LNCaP clone FGC (cell line): ENCODE results near the gene RNASE9.
"Not testable (repeated sequence)": the region's sequence is repeated elsewhere in the genome, so short reads cannot be mapped to it uniquely, and the experiment has no call there.

Experiments used
- DNase-seq: peaks from one replicate; pipeline ENCODE4 v3.0.0-alpha.2; 2011; ENCODE audit warnings: low read depth
- H3K4me3 ChIP-seq: 2 replicates; pipeline ENCODE4 v1.5.1; 2011; ENCODE audit warnings: mild to moderate bottlenecking, low read depth, low read length, control low read depth
- TF ChIP-seq, protein P1 (sequence below): IDR thresholded peaks from 2 replicates; pipeline ENCODE4 v1.5.1; 2012; ENCODE audit warnings: mild to moderate bottlenecking; ENCODE audit not compliant: control insufficient read depth, insufficient read depth; ENCODE audit errors: extremely low read depth

Gene RNASE9

DNA sequence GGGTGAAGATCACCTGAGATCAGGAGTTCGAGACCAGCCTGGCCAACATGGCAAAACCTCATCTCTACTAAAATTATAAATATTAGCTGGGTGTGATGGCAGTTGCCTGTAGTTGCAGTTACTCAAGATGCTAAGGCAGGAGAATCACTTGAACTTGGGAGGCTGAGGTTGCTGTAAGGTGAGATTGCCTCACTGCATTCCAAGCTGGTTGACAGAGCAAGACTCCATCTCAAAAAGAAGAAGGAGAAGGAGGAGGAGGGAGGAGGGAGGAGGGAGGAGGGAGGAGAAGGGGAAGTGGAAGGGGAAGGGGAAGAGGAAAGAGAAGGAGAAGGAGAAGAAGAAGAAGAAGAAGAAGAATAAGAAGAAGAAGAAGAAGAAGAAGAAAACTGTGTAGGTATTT, 38.5 kb downstream of the RNASE9 start:
- TF ChIP-seq, protein P1, sequence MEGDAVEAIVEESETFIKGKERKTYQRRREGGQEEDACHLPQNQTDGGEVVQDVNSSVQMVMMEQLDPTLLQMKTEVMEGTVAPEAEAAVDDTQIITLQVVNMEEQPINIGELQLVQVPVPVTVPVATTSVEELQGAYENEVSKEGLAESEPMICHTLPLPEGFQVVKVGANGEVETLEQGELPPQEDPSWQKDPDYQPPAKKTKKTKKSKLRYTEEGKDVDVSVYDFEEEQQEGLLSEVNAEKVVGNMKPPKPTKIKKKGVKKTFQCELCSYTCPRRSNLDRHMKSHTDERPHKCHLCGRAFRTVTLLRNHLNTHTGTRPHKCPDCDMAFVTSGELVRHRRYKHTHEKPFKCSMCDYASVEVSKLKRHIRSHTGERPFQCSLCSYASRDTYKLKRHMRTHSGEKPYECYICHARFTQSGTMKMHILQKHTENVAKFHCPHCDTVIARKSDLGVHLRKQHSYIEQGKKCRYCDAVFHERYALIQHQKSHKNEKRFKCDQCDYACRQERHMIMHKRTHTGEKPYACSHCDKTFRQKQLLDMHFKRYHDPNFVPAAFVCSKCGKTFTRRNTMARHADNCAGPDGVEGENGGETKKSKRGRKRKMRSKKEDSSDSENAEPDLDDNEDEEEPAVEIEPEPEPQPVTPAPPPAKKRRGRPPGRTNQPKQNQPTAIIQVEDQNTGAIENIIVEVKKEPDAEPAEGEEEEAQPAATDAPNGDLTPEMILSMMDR = no peak
- DNase-seq = no peak
- no peak overlapping the region for H3K4me3 ChIP-seq

DNA sequence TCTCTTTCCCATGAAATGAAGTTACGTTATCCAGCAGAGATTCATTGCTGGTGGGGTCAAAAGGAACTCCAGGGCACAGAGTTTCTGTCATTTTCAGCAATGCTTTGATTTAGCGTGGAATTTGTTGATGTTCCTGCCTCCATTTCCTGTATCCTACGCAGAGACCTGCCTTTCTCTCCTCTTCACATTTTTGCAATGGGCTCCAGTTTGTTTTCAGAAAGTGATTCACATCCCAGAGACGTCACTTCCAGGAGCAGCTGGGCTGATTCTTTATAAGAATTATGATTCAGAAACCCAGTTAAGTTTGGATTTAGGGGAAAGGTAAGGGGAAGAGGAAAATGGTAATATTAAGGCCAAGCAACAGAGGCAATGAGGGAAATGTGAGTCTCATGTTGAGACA, 43.9 kb downstream of the RNASE9 start:
- TF ChIP-seq, protein P1 = no peak
- H3K4me3 ChIP-seq = no peak overlapping the region
- DNase-seq = no peak

DNA sequence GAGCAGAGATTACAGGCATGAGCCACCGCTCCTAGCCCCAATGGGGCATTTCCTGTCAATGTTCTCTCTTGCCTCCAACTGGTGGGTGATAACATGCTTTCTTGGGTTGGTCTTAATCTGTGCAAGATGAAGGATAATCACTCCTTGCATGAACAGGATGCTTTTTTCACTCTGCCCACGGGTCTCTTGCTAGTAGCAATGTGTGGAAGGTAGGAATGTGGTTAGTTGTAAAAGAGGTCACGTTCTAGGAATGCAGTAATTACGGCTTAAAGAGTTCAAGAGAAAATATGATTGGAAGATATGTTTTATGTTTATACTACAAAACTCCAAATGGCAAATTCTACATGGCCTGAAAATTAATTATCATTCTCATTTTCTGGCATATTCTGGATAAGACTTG, 45.0 kb downstream of the RNASE9 start:
- no peak for DNase-seq
- no peak overlapping the region for H3K4me3 ChIP-seq
- TF ChIP-seq, protein P1 = no peak

DNA sequence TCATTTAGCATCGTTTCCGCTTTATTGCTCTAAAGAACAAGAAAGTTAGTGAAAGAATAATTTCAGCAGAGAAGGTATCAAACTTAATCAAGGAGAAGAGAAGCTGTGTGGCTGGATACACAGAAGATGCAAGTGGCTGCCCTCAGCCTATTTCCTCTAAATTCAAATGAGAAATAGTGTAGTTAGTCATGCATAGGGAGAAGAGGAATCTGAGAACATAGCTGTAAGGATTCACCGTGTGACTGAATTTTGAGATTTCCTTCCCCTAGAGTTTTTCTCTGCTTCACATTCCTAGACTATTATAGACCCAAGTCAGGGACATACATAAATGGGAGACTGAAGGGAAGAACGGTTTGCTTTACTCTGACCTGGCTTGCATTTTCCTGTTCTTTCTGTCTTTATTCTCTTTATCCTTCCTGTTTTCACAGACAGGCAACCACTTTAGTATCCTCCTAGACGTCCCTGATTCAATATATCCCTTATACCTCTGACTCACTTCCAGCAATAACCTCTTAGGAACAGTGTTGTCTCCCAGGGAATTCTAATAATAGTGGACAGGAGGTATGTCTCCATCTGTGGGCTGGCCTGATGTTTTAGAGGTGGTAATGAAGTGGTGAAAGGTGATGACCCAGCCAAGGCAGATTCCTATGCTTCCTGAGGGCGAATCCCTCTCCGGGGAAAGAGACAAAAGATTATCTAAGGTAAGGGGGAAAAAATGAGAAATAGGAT, 48.5 kb downstream of the RNASE9 start:
- TF ChIP-seq, protein P1 = no peak
- no peak overlapping the region for H3K4me3 ChIP-seq
- no peak for DNase-seq

DNA sequence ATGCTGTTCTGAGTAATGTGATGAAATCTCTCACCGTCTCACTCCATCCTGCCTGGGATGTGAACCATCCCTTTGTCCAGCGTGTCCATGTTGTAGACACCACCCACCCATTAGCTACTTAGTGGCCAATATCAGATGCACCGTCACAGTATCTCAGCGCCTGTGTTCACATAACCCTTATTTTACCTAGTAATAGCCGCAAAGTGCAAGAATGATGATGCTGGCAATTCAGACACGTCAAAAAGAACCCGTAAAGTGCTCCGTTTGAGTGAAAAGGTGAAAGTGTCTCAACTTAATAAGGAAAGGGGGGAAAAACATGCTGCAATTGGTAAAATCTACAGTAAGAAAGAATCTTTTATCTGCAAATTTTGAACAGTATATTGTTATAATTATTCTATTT, 52.5 kb downstream of the RNASE9 start:
- TF ChIP-seq, protein P1 = no peak
- no peak for DNase-seq

DNA sequence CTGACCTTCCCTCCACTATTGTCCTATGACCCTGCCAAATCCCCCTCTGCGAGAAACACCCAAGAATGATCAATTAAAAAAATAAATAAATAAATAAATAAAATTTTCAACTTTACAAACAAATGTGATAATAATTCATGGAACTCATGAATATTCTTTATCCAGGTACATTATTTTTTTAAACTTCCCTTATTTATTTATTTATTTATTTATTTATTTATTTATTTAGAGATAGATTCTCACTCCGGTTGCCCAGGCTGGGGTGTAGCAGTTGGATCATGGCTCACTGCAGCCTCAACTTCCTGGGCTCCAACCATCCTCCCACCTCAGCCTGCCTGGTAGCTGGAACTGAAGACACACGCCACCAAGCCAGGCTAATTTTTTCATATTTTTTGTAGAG, 53.3 kb downstream of the RNASE9 start:
- DNase-seq, H3K4me3 ChIP-seq: not testable (repeated sequence)

More for the DNA sequence above, 52.5 kb downstream of the RNASE9 start:
- H3K4me3 ChIP-seq = no peak overlapping the region

DNA sequence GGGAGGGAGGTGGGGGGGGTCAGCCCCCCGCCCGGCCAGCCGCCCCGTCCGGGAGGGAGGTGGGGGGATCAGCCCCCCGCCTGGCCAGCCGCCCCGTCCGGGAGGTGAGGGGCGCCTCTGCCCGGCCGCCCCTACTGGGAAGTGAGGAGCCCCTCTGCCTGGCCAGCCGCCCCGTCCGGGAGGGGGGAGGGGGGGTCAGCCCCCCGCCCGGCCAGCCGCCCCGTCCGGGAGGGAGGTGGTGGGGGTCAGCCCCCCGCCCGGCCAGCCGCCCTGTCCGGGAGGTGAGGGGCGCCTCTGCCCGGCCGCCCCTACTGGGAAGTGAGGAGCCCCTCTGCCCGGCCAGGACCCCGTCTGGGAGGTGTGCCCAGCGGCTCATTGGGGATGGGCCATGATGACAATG, 54.1 kb downstream of the RNASE9 start:
- H3K4me3 ChIP-seq, DNase-seq: not testable (repeated sequence)

DNA sequence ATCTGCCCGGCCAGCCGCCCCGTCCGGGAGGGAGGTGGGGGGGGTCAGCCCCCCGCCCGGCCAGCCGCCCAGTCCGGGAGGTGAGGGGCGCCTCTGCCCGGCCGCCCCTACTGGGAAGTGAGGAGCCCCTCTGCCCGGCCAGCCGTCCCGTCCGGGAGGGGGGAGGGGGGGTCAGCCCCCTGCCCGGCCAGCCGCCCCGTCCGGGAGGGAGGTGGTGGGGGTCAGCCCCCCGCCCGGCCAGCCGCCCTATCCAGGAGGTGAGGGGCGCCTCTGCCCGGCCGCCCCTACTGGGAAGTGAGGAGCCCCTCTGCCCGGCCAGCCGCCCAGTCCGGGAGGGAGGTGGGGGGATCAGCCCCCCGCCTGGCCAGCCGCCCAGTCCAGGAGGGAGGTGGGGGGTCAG, 54.6 kb downstream of the RNASE9 start:
- DNase-seq, H3K4me3 ChIP-seq: not testable (repeated sequence)
